ENCODE data around the gene ABRACL.
"Not testable (repeated sequence)": the region's sequence is repeated elsewhere in the genome, so short reads cannot be mapped to it uniquely, and the experiment has no call there.

ABRACL gene

GRCh38 chr6:139014945-139015344, 13.6 kb upstream of the ABRACL start:
- no peak overlapping the region for H3K27ac ChIP-seq
- H3K27me3 ChIP-seq = no peaks in the 10 kb centered on the region
- H3K36me3 ChIP-seq = no peaks in the 10 kb centered on the region
- TF ChIP-seq CTCF (IDR thresholded peaks at IDR 0.05) = no peak
- no peak overlapping the region for H3K4me3 ChIP-seq (ENCODE audit: low read depth in 1 of 2, low read length in 1 of 2)
- H3K9me3 ChIP-seq = no peaks in the 10 kb centered on the region
- no peaks in the 10 kb centered on the region for H3K4me1 ChIP-seq (ENCODE audit: control insufficient read depth in 1 of 2, insufficient read depth in 1 of 2, low read depth in 1 of 2, low read length in 1 of 2)

- no peaks in the 10 kb centered on the region for H3K4me1 ChIP-seq (ENCODE audit: control insufficient read depth in 1 of 2, insufficient read depth in 1 of 2, low read depth in 1 of 2, low read length in 1 of 2)
- no peak overlapping the region for H3K27ac ChIP-seq
- no peaks in the 10 kb centered on the region for H3K27me3 ChIP-seq
- TF ChIP-seq CTCF (IDR thresholded peaks at IDR 0.05) = no peak
- H3K4me3 ChIP-seq (ENCODE audit: low read depth in 1 of 2, low read length in 1 of 2) = no peak overlapping the region
- H3K9me3 ChIP-seq = no peaks in the 10 kb centered on the region
- no peaks in the 10 kb centered on the region for H3K36me3 ChIP-seq
Observed at GRCh38 chr6:139016337-139017213, 12.0 kb upstream of the ABRACL start.

GRCh38 chr6:139017227-139017626, 11.3 kb upstream of the ABRACL start:
- Histone ChIP-seq H3K27me3 (no peaks in the 10 kb centered on the region), H3K9me3 (no peaks in the 10 kb centered on the region), H3K27ac (no peak overlapping the region), H3K36me3 (no peaks in the 10 kb centered on the region), H3K4me3 (ENCODE audit: low read depth in 1 of 2, low read length in 1 of 2) (no peak overlapping the region), H3K4me1 (ENCODE audit: control insufficient read depth in 1 of 2, insufficient read depth in 1 of 2, low read depth in 1 of 2, low read length in 1 of 2) (no peaks in the 10 kb centered on the region)
- no peak for TF ChIP-seq CTCF (IDR thresholded peaks at IDR 0.05)

GRCh38 chr6:139019722-139020121, 8.8 kb upstream of the ABRACL start:
- H3K27me3 ChIP-seq = no peaks in the 10 kb centered on the region
- H3K9me3 ChIP-seq = no peaks in the 10 kb centered on the region
- no peak overlapping the region for H3K4me3 ChIP-seq (ENCODE audit: low read depth in 1 of 2, low read length in 1 of 2)
- TF ChIP-seq CTCF (IDR thresholded peaks at IDR 0.05) = no peak
- H3K36me3 ChIP-seq = no peaks in the 10 kb centered on the region
- no peak overlapping the region for H3K27ac ChIP-seq
- no peaks in the 10 kb centered on the region for H3K4me1 ChIP-seq (ENCODE audit: control insufficient read depth in 1 of 2, insufficient read depth in 1 of 2, low read depth in 1 of 2, low read length in 1 of 2)

- no peak for TF ChIP-seq CTCF (IDR thresholded peaks at IDR 0.05)
- no peaks in the 10 kb centered on the region for H3K9me3 ChIP-seq
- no peak overlapping the region for H3K27ac ChIP-seq
- H3K4me1 ChIP-seq (ENCODE audit: control insufficient read depth in 1 of 2, insufficient read depth in 1 of 2, low read depth in 1 of 2, low read length in 1 of 2) = peaks cover 2 to 7% of the 10 kb centered on the region in 2 experiments
- H3K36me3 ChIP-seq = no peaks in the 10 kb centered on the region
- H3K27me3 ChIP-seq = no peaks in the 10 kb centered on the region
- H3K4me3 ChIP-seq (ENCODE audit: low read depth in 1 of 2, low read length in 1 of 2) = no peak overlapping the region
Observed at GRCh38 chr6:139020689-139021088, 7.9 kb upstream of the ABRACL start.

GRCh38 chr6:139025416-139025815, 3.1 kb upstream of the ABRACL start:
- H3K9me3 ChIP-seq; H3K4me3 ChIP-seq (ENCODE audit: low read depth in 1 of 2, low read length in 1 of 2); H3K27me3 ChIP-seq; H3K36me3 ChIP-seq: not testable (repeated sequence)
- H3K27ac ChIP-seq = peak overlapping the region; percentile 26
- H3K4me1 ChIP-seq (ENCODE audit: control insufficient read depth in 1 of 2, insufficient read depth in 1 of 2, low read depth in 1 of 2, low read length in 1 of 2) = peaks cover 27 to 32% of the 10 kb centered on the region in 2 experiments
